HG03066 (cell line): ENCODE results near the gene SLCO3A1.

Source experiments
- ATAC-seq: cut with Tn5 transposase; IDR thresholded peaks from one replicate; pipeline ENCODE4 v1.9.1; 2021; ENCODE audit warnings: low read depth; ENCODE audit not compliant: unreplicated experiment

SLCO3A1 gene

GRCh38 chr15:92021792-92022191, 168.3 kb downstream of the SLCO3A1 start:
- no peak for ATAC-seq

DNA sequence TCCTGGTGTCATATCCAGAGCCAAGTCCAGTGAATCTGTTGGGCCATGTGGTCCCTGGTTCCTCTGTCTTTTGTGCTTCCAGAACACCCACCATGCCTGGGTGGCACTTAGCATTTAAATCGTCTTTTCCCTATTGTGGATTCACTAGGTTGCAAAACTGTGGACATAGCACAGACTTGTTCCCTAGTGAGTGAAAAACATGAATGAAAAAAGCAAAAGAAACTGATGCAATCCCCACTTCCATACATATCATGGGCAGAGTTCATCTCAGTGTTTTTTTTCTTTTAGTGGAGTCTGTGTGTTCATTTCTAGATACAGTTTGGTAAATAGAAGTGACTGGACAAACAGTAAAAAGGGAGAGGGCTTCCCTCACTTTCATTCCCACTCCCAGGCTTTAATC, 170.5 kb downstream of the SLCO3A1 start:
- no peak for ATAC-seq

- no peak for ATAC-seq
These were observed 172.3 kb downstream of the SLCO3A1 start for GRCh38 chr15:92025706-92026270.

DNA sequence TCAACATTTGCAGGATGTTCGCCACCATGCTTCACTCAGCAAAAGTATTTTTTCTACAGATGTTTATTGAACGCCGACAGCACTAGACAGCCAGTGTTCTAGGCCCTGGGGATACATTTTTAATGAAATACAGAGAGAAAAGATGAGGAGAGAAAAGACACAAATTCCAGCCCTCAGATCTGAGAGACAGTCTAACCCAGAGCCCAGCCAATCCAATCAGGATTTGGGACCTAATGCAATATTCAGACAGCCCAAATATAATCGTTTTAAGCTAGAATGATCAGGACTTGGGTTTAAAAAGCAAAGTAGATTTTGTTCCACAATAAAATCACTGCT, 174.8 kb downstream of the SLCO3A1 start:
- ATAC-seq: no peak

DNA sequence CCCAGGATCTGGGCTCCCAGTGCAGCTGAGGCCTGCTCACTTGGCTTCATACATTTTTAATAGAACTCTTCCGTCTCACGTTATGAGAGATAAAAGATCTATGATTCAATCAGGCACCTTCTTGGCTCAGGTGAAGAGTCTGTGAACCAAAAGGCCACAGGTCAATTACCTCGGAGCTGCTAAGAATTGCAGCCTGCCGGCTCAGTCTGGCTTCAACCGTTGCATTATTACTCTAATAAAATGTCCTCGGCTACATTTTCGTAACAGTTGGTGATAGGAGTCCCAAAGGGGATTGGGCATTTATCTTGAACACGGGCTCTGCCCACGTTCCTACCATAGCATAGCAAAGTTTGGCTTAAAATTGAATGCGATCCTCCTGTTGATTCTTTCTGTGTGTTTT, 176.3 kb downstream of the SLCO3A1 start:
- ATAC-seq: no peak

GRCh38 chr15:92033314-92033713, 179.8 kb downstream of the SLCO3A1 start:
- ATAC-seq: no peak

GRCh38 chr15:92033723-92034122, 180.2 kb downstream of the SLCO3A1 start:
- no peak for ATAC-seq

DNA sequence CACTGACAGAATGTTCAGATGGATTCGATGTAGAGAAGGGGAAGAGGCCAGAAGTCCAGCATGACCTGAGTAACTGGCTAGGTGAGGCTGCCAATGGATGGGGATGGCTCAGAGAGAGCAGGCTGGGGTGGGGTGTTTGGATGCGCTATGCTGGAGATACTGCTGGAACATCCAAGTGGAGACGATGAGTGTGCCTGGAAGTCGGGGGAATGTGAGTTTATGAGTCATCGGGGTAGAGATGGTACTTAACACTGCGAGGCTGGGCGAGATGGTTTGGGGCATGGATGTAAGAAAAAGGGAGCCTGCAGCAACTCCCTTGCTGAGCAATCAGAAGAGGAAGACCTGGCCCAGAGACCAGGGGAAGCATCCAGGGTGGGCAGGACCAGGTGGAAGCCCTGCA, 180.7 kb downstream of the SLCO3A1 start:
- ATAC-seq: no peak

DNA sequence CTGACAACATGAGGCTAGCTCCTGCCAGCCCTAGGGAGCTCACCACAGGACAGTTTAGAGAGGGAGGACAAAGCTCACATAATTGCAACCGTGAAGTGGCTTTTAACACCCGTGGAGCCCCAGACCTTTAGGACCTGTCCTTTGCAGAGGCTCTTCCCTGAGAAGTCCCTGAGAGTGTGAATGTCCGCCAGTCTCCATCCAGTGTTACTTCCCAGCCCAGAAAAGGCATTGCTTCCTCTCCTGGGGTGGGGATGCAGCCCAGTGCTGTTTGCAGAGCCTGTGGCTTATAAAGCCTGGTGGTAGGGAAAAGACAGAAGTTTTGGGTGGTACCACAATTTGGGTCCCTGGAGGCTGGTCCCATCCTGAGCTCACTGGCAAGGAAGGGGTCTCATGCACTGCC, 182.0 kb downstream of the SLCO3A1 start:
- no peak for ATAC-seq

- ATAC-seq: no peak
These were observed 182.5 kb downstream of the SLCO3A1 start for GRCh38 chr15:92035961-92036360.

GRCh38 chr15:92037491-92037890, 184.0 kb downstream of the SLCO3A1 start:
- no peak for ATAC-seq

DNA sequence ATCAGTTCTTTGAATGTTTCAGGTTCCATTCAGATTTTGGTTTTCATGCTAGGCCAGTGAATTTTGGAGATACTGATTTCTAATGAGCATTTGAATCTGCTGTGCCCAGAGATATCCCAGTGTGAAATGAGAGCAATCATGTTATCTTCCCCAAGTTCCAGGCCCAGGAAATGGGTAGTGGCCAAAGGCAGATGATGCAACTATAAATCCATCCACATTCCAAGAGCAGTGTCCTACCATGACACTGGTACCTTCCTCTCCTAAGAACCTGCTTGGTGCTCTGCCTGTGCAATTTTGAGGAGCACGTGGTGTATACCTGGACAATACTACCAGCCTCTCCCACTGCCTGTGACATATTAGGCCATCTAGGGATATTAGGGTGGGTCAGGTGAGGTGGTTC, 186.8 kb downstream of the SLCO3A1 start:
- no peak for ATAC-seq

DNA sequence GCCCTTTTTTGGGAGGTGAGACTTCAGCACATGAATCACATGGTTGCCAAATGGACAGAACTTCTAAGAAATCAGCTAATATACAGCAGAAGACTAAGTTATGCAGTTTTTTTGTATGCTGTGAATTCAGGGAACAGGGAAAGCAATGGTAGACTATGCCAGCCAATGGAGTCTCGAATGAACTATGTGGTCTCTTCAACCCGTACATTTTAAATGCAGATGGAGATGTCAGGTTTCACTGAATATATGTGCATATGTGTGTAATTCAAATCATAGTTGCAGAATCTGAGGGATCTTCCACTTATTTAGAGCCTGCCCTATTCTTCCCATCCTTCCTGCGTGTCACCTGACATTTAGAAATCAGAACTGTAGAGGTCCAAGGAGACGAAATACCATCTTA, 187.9 kb downstream of the SLCO3A1 start:
- no peak for ATAC-seq

GRCh38 chr15:92043283-92043682, 189.8 kb downstream of the SLCO3A1 start:
- ATAC-seq: no peak

DNA sequence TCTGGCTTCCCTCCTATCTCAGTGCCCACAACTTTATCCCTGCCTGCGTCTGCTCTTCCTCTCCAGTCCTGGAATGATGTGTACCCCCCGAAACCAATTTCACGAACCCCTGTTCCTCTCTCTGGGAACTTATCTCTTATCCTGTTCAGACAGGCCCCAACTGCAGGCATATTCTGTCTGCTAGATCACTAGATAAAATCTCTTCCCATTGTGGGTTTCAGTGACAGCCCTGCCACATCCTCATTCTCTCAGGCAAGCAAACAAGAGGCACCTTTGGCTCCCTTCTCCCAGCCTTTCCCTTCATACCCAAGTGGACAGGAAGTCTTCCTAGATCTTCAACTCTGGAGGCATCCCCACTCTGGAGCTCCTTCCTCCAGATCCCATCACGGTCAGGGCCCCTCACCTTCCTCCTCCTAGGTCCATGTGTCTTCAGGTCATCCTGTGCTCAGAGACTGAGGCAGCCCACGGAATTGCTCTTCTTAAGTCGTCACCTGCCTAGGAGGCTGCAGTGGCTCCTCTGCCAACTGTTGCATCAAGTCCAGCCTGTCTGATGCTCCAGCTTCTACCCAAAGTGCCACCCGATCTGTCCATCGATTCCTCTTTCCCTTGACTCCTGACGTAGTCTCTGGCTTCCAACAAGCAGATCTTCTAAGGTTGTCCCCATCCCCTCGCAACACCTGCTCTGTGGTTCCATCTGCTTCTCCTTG, 190.8 kb downstream of the SLCO3A1 start:
- no peak for ATAC-seq

GRCh38 chr15:92047900-92048299, 194.4 kb downstream of the SLCO3A1 start:
- no peak for ATAC-seq

DNA sequence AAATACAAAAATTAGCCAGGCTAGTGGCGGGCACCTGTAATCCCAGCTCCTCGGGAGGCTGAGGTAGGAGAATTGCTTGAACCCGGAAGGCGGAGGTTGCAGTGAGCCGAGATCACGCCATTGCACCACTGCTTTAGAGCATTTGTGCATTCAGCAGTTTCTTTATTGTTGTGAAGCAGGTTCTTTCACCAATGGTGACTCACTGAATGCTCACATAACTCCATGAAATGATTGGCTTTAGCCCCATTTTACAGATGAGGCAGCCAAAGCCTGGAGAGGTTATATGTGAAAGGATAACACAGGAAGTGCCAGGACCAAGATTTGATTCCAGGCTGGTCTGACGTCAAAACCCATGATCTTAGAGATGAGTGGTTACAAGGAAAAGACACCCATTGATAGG, 195.2 kb downstream of the SLCO3A1 start:
- no peak for ATAC-seq

GRCh38 chr15:92049290-92049989, 195.9 kb downstream of the SLCO3A1 start:
- ATAC-seq: no peak

GRCh38 chr15:92050220-92050898, 196.9 kb downstream of the SLCO3A1 start:
- no peak for ATAC-seq

GRCh38 chr15:92051716-92052115, 198.2 kb downstream of the SLCO3A1 start:
- ATAC-seq: no peak

DNA sequence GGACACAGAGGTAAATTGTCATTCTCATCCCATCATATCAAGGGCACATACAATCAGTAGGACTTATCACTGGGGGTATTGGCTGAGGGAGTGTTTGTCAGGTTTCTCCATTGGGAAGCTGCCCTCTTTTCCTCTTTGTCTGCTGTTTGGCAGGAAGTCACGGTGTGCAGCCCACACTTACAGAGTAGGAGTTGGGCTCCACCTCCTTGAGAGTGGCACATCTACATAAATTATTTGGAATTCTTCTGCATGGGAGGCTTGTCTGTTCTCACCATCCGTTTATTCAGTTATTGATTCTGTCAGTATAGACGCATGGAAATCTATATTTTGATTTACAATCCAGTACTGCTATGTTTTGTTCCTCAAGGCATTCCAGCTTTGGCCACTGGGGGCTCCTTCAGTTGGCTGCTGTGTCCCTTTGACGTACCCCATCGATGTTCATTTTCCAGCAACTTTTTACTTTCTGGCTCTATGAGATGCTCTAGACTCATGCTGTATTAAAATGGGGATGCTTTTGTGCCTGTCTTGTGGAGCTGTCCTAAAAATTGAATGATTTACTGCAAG, 200.3 kb downstream of the SLCO3A1 start:
- no peak for ATAC-seq
